HL-60 (cell line): Measurements from ENCODE around the gene CDHR5.
A peak's percentile ranks its signal among the peaks of the same experiment; 100 is the strongest.

Experiments used
- DNase-seq, 2 experiments: peaks; one replicate each; pipeline ENCODE4 v3.0.0-alpha.2; 2010 to 2020; ENCODE audit warnings: low read depth in 1 of 2, low spot score in 1 of 2
- H3K27ac ChIP-seq: fragments of 250-450 bp; sonication (Bioruptor Pico); replicated peaks from 2 replicates; pipeline ENCODE4 v1.5.1; 2020; ENCODE audit warnings: mild to moderate bottlenecking, moderate library complexity
- H3K27me3 ChIP-seq: fragments of 250-450 bp; sonication (Bioruptor Pico); 2 replicates; pipeline ENCODE4 v1.5.1; 2021; ENCODE audit warnings: mild to moderate bottlenecking, moderate library complexity; ENCODE audit not compliant: insufficient read depth, poor library complexity, severe bottlenecking
- H3K4me3 ChIP-seq: replicated peaks from 2 replicates; pipeline ENCODE4 v1.5.1; 2011; ENCODE audit warnings: mild to moderate bottlenecking, control low read depth, low read length; ENCODE audit not compliant: insufficient read depth
- GABPA ChIP-seq: IDR thresholded peaks from 2 replicates; pipeline ENCODE4 v1.6.1; 2012; ENCODE audit warnings: low read depth
- POLR2AphosphoS5 ChIP-seq: IDR thresholded peaks from 2 replicates; pipeline ENCODE4 v1.6.1; 2012; ENCODE audit warnings: low read depth
- SPI1 ChIP-seq: IDR thresholded peaks from 2 replicates; pipeline ENCODE4 v1.6.1; 2012; ENCODE audit warnings: low read depth, mild to moderate bottlenecking, borderline replicate concordance
- TF ChIP-seq, protein P1 (sequence below): IDR thresholded peaks from 2 replicates; pipeline ENCODE4 v1.6.1; 2012; ENCODE audit warnings: low read depth; ENCODE audit not compliant: insufficient replicate concordance
- TF ChIP-seq, protein P2 (sequence below): IDR thresholded peaks from one replicate; pipeline ENCODE4 v1.5.1; 2011; ENCODE audit warnings: low read length, control low read depth, inconsistent platforms; ENCODE audit not compliant: insufficient read depth

Gene CDHR5

DNA sequence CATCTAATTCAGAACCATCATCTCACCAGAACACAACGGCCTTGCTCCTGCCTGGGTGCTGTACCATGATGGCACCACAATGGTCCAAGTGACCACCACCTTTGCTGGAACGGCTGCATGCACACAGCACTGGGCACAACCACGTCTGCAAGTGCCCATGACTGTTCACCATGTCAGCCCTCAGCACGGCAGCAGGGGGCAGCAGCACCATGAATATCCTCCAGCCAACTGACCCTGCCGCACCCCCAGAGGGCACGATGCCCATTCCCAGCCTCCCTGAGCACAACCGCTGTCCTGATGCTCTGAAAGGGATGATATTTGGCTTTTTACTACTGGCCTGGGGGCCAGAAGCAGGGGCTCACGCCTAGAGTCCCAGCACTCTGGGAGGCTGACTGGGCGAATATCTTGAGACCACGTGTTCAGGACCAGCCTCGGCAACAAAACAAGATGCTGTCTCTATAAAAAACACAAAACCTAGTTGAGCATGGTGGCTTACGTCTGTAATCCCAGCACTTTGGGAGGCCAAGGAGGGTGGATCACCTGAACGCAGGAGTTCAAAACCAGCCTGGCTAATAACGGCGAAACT lies 38.0 kb upstream of the CDHR5 start:
- DNase-seq: peak in 1 of 2 experiments; percentile 65

GRCh38 chr11:660681-661444 lies 36.1 kb upstream of the CDHR5 start:
- Histone ChIP-seq H3K27me3 (no peaks in the 10 kb centered on the region), H3K4me3 (no peak overlapping the region), H3K27ac (no peak overlapping the region)
- no peak for DNase-seq
- TF ChIP-seq, protein P1, sequence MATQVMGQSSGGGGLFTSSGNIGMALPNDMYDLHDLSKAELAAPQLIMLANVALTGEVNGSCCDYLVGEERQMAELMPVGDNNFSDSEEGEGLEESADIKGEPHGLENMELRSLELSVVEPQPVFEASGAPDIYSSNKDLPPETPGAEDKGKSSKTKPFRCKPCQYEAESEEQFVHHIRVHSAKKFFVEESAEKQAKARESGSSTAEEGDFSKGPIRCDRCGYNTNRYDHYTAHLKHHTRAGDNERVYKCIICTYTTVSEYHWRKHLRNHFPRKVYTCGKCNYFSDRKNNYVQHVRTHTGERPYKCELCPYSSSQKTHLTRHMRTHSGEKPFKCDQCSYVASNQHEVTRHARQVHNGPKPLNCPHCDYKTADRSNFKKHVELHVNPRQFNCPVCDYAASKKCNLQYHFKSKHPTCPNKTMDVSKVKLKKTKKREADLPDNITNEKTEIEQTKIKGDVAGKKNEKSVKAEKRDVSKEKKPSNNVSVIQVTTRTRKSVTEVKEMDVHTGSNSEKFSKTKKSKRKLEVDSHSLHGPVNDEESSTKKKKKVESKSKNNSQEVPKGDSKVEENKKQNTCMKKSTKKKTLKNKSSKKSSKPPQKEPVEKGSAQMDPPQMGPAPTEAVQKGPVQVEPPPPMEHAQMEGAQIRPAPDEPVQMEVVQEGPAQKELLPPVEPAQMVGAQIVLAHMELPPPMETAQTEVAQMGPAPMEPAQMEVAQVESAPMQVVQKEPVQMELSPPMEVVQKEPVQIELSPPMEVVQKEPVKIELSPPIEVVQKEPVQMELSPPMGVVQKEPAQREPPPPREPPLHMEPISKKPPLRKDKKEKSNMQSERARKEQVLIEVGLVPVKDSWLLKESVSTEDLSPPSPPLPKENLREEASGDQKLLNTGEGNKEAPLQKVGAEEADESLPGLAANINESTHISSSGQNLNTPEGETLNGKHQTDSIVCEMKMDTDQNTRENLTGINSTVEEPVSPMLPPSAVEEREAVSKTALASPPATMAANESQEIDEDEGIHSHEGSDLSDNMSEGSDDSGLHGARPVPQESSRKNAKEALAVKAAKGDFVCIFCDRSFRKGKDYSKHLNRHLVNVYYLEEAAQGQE: no peak
- TF ChIP-seq, protein P2, sequence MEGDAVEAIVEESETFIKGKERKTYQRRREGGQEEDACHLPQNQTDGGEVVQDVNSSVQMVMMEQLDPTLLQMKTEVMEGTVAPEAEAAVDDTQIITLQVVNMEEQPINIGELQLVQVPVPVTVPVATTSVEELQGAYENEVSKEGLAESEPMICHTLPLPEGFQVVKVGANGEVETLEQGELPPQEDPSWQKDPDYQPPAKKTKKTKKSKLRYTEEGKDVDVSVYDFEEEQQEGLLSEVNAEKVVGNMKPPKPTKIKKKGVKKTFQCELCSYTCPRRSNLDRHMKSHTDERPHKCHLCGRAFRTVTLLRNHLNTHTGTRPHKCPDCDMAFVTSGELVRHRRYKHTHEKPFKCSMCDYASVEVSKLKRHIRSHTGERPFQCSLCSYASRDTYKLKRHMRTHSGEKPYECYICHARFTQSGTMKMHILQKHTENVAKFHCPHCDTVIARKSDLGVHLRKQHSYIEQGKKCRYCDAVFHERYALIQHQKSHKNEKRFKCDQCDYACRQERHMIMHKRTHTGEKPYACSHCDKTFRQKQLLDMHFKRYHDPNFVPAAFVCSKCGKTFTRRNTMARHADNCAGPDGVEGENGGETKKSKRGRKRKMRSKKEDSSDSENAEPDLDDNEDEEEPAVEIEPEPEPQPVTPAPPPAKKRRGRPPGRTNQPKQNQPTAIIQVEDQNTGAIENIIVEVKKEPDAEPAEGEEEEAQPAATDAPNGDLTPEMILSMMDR: no peak
- no peak for TF ChIP-seq GABPA
- TF ChIP-seq POLR2AphosphoS5: no peak
- no peak for TF ChIP-seq SPI1

More for the DNA sequence above, 38.0 kb upstream of the CDHR5 start:
- Histone ChIP-seq H3K27ac (no peak overlapping the region), H3K4me3 (no peak overlapping the region), H3K27me3 (no peaks in the 10 kb centered on the region)
- TF ChIP-seq, protein P2: peak; percentile 63
- no peak for TF ChIP-seq POLR2AphosphoS5

- no peak for TF ChIP-seq SPI1
- TF ChIP-seq, protein P2: no peak
- TF ChIP-seq POLR2AphosphoS5: no peak
- no peak for TF ChIP-seq GABPA
- TF ChIP-seq, protein P1: no peak
- H3K27ac ChIP-seq: no peak overlapping the region
These were observed 35.5 kb upstream of the CDHR5 start for GRCh38 chr11:660281-660680.

More at GRCh38 chr11:660281-660680, 35.5 kb upstream of the CDHR5 start:
- DNase-seq: no peak
- no peak overlapping the region for H3K4me3 ChIP-seq
- H3K27me3 ChIP-seq: no peaks in the 10 kb centered on the region
